Measurements from ENCODE around the gene SLC28A1.

DNA sequence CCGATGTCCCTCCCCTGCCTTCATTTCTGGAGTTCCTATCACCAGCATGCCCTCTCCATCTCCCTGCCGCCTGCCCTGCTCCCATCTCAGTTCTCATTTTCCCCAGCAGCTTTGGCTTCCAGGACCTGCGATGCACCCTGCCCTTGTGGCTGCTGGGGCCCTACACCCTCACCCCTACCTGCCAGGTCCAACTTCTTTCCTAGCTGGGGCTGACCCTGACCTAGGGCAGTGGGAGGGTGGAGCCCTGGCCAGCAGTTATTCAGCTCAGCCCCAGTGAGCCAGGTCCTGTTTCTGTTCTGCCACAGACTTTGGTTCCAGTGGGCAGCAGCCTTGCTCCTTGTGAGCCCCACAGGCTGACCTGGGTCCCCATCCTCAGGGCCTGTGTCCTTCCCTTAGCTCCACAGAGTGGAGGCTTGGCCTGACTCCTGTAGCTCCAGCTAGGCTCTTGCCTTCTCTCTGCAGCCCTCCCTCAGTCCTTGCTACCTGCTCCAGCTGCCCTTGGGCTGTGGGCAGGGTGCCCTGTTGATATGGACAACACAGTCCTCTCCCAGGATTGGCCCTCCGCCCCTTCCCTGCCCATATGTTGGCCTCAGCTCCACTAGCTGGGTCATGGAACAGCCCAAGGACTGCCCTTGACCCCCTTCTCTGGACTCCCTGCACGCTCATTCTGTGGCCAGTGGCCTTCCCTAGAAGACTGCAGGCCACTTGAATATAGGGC is 62.5 kb downstream of the SLC28A1 start:
- no peak for TF ChIP-seq CTCF (conservative IDR thresholded peaks at IDR 0.05; ENCODE audit: low read depth, low read length)
- no peak for TF ChIP-seq POLR2A (IDR thresholded peaks at IDR 0.05; ENCODE audit: low read depth, low read length)
- no peak for TF ChIP-seq MXI1 (IDR thresholded peaks at IDR 0.05; ENCODE audit: borderline replicate concordance, low read depth, low read length)
- no peak for TF ChIP-seq RAD21 (IDR thresholded peaks at IDR 0.05; ENCODE audit: low read length)
- TF ChIP-seq RFX5 (IDR thresholded peaks at IDR 0.05; ENCODE audit: low read depth, low read length) = no peak
- TF ChIP-seq SMC3 (IDR thresholded peaks at IDR 0.05; ENCODE audit: low read depth, low read length) = no peak
- TF ChIP-seq, protein P1, sequence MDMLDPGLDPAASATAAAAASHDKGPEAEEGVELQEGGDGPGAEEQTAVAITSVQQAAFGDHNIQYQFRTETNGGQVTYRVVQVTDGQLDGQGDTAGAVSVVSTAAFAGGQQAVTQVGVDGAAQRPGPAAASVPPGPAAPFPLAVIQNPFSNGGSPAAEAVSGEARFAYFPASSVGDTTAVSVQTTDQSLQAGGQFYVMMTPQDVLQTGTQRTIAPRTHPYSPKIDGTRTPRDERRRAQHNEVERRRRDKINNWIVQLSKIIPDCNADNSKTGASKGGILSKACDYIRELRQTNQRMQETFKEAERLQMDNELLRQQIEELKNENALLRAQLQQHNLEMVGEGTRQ (IDR thresholded peaks at IDR 0.05; ENCODE audit: low read depth, low read length) = no peak
- TF ChIP-seq CEBPB (IDR thresholded peaks at IDR 0.05; ENCODE audit: low read depth, low read length) = no peak
- TF ChIP-seq RCOR1 (IDR thresholded peaks at IDR 0.05; ENCODE audit: insufficient replicate concordance, low read length) = no peak
- no peak for TF ChIP-seq BHLHE40 (IDR thresholded peaks at IDR 0.05; ENCODE audit: low read depth, low read length)
- no peak for TF ChIP-seq ELK1 (IDR thresholded peaks at IDR 0.05; ENCODE audit: borderline replicate concordance, low read depth, low read length)
